ENCODE data around the gene NEK7. TPM values are rescaled to one million over a fixed set of nuclear protein-coding genes. Genes with fewer than 3 reads are reported as not detected.

Gene NEK7
- total RNA-seq, 4 donors from 2014 or later: 98.1 to 152 (median 118) TPM

DNA sequence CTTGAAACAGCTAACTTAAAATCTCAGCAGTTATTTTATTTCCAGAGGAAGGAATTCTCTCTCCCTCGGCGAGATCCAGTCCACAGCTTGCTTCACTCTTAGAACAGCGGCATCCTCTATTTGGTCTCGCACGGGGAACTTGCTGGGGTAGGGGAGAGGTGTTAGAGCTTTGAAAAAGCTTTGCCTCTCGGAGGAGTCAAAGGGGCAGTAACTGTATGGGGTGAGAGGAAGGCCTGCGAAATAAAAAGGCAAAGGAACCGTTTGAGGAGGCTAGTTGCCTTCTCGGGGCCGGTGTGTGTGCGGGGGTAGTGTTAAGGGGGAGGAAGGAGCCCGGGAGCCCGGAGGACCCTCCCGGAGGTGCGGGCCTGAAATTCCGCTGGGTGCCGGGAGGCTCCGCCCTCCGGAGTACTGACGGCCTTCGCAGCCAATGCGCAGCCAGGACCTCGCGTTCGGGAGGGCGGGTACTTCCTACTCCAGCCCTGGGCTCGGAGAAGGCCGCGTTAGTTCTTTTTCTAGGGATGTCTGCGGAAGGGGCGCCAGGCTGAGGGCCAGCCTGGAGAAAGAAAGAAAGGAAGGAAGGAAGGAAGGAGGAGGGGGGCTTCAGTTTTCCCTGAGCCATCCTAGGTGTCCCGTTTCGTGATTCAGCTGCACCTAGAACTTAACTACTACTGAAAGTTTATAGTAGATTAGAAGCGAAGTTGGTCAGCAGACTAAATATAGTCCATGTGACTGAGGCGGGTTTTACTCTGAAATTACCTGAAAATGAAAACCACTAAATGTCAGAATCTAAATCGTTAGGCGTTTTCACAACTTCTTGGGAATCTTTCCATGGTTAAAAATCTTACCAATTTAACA, 2.2 kb downstream of the NEK7 start:
- DNase-seq (peak; percentile 85), ATAC-seq (peak; percentile 63 to 65)
- in situ Hi-C loops (cut with MboI; ENCODE audit: low sequenced_read_pairs in 4 of 4): loop anchor here in 1 of 4 donors (25.0 kb wide), 1 partner anchor 247 kb away; the partner anchor contains the start of genes C1orf53 and LHX9
- no peaks in the 10 kb centered on the region for H3K27me3 ChIP-seq
- peak; percentile 42 to 80 for TF ChIP-seq POLR2A (IDR thresholded peaks at IDR 0.05)
- TF ChIP-seq, protein P1, sequence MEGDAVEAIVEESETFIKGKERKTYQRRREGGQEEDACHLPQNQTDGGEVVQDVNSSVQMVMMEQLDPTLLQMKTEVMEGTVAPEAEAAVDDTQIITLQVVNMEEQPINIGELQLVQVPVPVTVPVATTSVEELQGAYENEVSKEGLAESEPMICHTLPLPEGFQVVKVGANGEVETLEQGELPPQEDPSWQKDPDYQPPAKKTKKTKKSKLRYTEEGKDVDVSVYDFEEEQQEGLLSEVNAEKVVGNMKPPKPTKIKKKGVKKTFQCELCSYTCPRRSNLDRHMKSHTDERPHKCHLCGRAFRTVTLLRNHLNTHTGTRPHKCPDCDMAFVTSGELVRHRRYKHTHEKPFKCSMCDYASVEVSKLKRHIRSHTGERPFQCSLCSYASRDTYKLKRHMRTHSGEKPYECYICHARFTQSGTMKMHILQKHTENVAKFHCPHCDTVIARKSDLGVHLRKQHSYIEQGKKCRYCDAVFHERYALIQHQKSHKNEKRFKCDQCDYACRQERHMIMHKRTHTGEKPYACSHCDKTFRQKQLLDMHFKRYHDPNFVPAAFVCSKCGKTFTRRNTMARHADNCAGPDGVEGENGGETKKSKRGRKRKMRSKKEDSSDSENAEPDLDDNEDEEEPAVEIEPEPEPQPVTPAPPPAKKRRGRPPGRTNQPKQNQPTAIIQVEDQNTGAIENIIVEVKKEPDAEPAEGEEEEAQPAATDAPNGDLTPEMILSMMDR (IDR thresholded peaks at IDR 0.05 in 4 of 5, conservative IDR thresholded peaks at IDR 0.05 in 1 of 5): no peak
- H3K9me3 ChIP-seq: no peaks in the 10 kb centered on the region
- H3K4me3 ChIP-seq: peak overlapping the region; percentile 85 to 96 (median 94)
- no peaks in the 10 kb centered on the region for H3K36me3 ChIP-seq
- peak overlapping the region; percentile 97 to 100 (median 98) for H3K27ac ChIP-seq
- intact Hi-C loops (cut with DNase I; ENCODE audit: low total_unique reads): loop anchor here (10.0 kb wide), 1 partner anchor 384 kb away; the partner anchor contains the start of gene DENND1B
- H3K4me1 ChIP-seq: peaks cover 26 to 57% of the 10 kb centered on the region in 2 donors

DNA sequence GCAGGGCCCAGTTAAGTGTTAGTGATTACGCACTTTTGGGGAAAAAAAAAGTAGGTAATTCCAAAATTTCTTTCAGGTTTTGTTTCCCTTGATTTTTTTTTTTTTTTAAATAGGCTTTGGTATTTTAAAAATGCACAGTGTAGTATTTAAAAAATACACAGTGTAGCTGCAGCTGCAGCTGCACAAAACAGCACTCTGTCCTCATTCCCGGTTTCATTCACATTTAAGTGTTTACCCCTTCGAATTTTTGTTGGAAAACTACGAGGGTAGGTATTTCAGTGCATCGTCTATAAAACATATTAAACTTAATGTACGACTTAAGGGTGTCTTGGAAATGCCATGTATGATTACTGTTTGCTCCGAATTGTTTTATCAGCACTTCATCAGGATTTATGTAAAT, 3.4 kb downstream of the NEK7 start:
- intact Hi-C loops (cut with DNase I; ENCODE audit: low total_unique reads): no loop called here
- Histone ChIP-seq H3K4me3 (no peak overlapping the region), H3K4me1 (peaks cover 23 to 60% of the 10 kb centered on the region in 2 donors)

DNA sequence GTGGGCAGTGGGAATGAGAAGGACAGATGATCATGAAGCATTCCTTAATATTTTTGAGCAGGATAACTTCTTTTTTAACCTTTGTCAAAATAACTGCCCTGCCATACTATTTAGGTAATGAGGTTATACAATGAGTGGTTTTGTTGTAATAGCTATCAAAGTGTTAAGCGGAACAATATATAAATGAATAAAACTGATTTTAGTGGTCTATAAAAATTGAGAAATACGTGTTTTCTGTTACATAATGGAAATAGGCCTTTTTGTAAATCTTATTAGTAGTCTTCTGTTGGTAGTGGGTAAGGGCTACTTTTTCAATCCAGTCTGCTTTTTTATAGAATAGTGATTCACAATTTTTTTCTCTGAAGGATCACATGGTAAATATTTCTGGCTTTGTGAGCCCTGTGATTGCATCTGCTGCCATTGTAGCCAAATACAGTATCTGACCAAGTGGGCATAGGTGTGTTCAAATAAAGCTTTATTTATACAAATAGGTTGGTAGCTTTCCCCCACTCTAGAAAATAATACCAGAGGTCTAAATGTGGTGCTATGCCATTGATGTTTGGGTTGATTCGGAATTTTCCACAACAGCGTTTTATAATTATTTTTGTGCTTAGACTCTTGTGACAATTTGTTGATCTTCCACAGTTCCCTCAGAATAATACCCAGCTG, 4.3 kb downstream of the NEK7 start:
- TF ChIP-seq POLR2A (IDR thresholded peaks at IDR 0.05): no peak
- TF ChIP-seq, protein P1 (IDR thresholded peaks at IDR 0.05 in 4 of 5, conservative IDR thresholded peaks at IDR 0.05 in 1 of 5): no peak
- intact Hi-C loops (cut with DNase I; ENCODE audit: low total_unique reads): no loop called here
- Histone ChIP-seq H3K4me3 (no peak overlapping the region), H3K27ac (peak overlapping the region in 1 of 4 donors; percentile 99), H3K9me3 (no peaks in the 10 kb centered on the region), H3K27me3 (no peaks in the 10 kb centered on the region), H3K36me3 (no peaks in the 10 kb centered on the region), H3K4me1 (peaks cover 23 to 65% of the 10 kb centered on the region in 2 donors)
- DNase-seq: no peak
- in situ Hi-C loops (cut with MboI; ENCODE audit: low sequenced_read_pairs in 4 of 4): loop anchor here in 1 of 4 donors (25.0 kb wide), 1 partner anchor 249 kb away; the partner anchor contains the start of genes C1orf53 and LHX9
- no peak for ATAC-seq

More for the DNA sequence above, 3.4 kb downstream of the NEK7 start:
- H3K36me3 ChIP-seq: no peaks in the 10 kb centered on the region
- no peaks in the 10 kb centered on the region for H3K9me3 ChIP-seq
- TF ChIP-seq, protein P1 (IDR thresholded peaks at IDR 0.05 in 4 of 5, conservative IDR thresholded peaks at IDR 0.05 in 1 of 5): no peak
- no peak for TF ChIP-seq POLR2A (IDR thresholded peaks at IDR 0.05)
- DNase-seq (no peak), ATAC-seq (no peak)
- H3K27ac ChIP-seq: peak overlapping the region in 3 of 4 donors; percentile 98 to 100 (median 99)
- in situ Hi-C loops (cut with MboI; ENCODE audit: low sequenced_read_pairs in 4 of 4): loop anchor here in 1 of 4 donors (25.0 kb wide), 1 partner anchor 248 kb away; the partner anchor contains the start of genes C1orf53 and LHX9
- no peaks in the 10 kb centered on the region for H3K27me3 ChIP-seq

DNA sequence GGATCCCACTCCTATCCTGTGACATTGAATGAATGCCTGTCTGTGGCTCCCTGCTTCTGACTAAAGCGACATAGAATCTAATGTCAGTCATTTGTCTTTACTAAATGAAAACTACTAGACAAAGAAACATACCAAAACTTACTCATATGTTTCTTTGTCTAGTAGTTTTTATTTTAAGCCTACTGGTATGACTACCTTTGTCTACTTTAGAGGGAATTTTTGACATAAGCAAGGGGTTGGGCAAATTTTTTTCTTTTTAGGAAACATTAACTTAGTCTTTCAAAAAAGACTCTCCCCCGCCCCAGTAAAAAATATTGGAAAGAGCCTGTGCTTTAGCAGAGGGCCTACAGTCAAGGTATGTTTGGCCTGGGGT, 4.9 kb downstream of the NEK7 start:
- Histone ChIP-seq H3K4me1 (peaks cover 29 to 71% of the 10 kb centered on the region in 2 donors), H3K9me3 (no peaks in the 10 kb centered on the region), H3K27ac (no peak overlapping the region), H3K27me3 (no peaks in the 10 kb centered on the region), H3K4me3 (no peak overlapping the region), H3K36me3 (no peaks in the 10 kb centered on the region)
- TF ChIP-seq POLR2A (IDR thresholded peaks at IDR 0.05): no peak
- TF ChIP-seq, protein P1 (IDR thresholded peaks at IDR 0.05 in 4 of 5, conservative IDR thresholded peaks at IDR 0.05 in 1 of 5): no peak
- in situ Hi-C loops (cut with MboI; ENCODE audit: low sequenced_read_pairs in 4 of 4) (loop anchor here in 1 of 4 donors (25.0 kb wide), 1 partner anchor 249 kb away; the partner anchor contains the start of genes C1orf53 and LHX9), intact Hi-C loops (cut with DNase I; ENCODE audit: low total_unique reads) (no loop called here)
- DNase-seq (no peak), ATAC-seq (no peak)
